ENCODE results near the gene ILDR2. TPM values are rescaled to one million over a fixed set of nuclear protein-coding genes. Genes with fewer than 3 reads are reported as not detected.

Gene ILDR2
- total RNA-seq, 1 donor from 2014 or later: 7.8 TPM

DNA sequence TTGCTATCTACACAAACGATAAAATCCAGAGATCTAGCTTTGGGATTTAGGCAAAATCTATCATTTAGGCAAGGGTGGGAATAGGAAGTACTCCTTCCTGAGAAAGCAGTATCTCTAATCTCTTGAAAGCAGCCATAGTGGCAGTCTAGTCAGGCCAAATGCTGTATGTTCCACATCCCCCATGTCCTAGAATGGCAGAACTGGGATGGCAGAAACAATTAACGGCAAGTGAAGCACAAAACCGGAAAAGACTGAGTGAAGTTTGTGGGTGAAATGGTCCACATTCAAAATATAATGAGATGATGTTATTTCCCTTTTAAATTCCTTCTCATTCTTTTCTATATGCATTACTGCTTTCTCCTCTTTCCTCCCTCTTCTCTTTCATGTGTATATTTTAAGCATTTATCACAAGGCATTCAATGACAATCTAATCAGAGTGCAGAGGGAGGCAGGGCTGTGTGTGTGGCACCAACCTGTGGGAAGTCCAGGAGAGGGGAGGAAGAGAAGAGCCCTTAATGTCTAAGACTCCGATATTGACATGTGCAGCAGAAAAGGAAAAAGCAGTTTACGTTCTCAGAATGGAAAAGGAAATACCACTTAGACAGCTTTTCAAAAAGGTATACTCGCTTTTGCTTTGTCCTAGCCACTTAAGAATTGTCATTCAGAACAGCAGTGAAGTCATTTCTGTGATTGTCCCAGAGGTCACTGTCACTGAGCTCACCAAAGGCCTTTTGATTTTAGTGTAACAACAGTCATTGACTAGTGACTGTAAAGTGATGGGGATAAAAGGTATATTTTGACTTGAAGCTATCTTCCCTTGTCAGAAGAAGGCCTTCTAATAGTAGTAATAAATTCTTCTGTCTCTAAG is 57.0 kb downstream of the ILDR2 start:
- Mint-ChIP-seq H3K27ac (ENCODE audit: unreplicated experiment) (no peak overlapping the region), H3K27me3 (ENCODE audit: low read depth, unreplicated experiment) (peaks cover 34% of the 10 kb centered on the region), H3K4me3 (ENCODE audit: unreplicated experiment) (no peak overlapping the region), H3K4me1 (ENCODE audit: low read depth, unreplicated experiment) (peaks cover 35% of the 10 kb centered on the region), H3K36me3 (ENCODE audit: low read depth, unreplicated experiment) (peaks cover 5% of the 10 kb centered on the region), H3K9me3 (ENCODE audit: unreplicated experiment) (peaks cover 2% of the 10 kb centered on the region)
- Histone ChIP-seq H3K27me3 (ENCODE audit: insufficient read depth, low read length) (peaks cover 31% of the 10 kb centered on the region), H3K36me3 (ENCODE audit: insufficient read depth, low read length) (no peaks in the 10 kb centered on the region), H3K9me3 (ENCODE audit: insufficient read depth, low read depth, low read length) (no peaks in the 10 kb centered on the region), H3K9ac (ENCODE audit: low read length) (no peak overlapping the region), H3K4me1 (ENCODE audit: insufficient read depth, low read length) (peaks cover 4% of the 10 kb centered on the region), H3K79me2 (ENCODE audit: insufficient read depth, low read length) (no peaks in the 10 kb centered on the region), H3K4me2 (ENCODE audit: low read length) (no peak overlapping the region), H3K4me3 (ENCODE audit: insufficient read depth, low read depth, low read length) (no peak overlapping the region), H4K20me1 (ENCODE audit: insufficient read depth, low read length) (no peaks in the 10 kb centered on the region), H3K27ac (ENCODE audit: low read depth, low read length) (no peak overlapping the region), H2AFZ (ENCODE audit: low read depth, low read length) (no peak overlapping the region)
- DNase-seq (ENCODE audit: low read depth) (no peak), FAIRE-seq (no peak)
- no peak for TF ChIP-seq EZH2 (IDR thresholded peaks at IDR 0.05; ENCODE audit: insufficient read depth, low read length)
- TF ChIP-seq, protein P1, sequence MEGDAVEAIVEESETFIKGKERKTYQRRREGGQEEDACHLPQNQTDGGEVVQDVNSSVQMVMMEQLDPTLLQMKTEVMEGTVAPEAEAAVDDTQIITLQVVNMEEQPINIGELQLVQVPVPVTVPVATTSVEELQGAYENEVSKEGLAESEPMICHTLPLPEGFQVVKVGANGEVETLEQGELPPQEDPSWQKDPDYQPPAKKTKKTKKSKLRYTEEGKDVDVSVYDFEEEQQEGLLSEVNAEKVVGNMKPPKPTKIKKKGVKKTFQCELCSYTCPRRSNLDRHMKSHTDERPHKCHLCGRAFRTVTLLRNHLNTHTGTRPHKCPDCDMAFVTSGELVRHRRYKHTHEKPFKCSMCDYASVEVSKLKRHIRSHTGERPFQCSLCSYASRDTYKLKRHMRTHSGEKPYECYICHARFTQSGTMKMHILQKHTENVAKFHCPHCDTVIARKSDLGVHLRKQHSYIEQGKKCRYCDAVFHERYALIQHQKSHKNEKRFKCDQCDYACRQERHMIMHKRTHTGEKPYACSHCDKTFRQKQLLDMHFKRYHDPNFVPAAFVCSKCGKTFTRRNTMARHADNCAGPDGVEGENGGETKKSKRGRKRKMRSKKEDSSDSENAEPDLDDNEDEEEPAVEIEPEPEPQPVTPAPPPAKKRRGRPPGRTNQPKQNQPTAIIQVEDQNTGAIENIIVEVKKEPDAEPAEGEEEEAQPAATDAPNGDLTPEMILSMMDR (IDR thresholded peaks at IDR 0.05; ENCODE audit: insufficient read depth, low read depth, low read length): no peak

DNA sequence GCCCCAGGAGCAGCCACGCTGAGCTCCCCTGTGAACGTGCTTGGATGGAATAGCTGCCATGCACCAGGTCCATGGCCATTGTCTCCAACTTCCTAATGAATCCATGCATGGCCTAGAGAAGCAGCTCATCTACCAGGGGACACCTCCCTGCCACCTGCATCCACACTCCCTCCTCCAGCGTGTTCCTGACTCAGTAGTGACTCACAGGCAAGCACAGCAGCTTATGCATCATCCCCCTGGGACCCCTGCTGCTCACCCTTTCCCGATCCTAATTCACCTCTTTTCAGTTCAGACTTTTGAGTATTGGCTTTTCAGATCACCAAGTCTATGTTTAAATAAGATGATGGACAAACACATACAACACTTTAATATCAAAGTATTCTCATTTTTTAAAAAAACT is 59.4 kb downstream of the ILDR2 start:
- H4K20me1 ChIP-seq (ENCODE audit: insufficient read depth, low read length): no peaks in the 10 kb centered on the region
- H3K4me2 ChIP-seq (ENCODE audit: low read length): peak overlapping the region; percentile 5
- no peaks in the 10 kb centered on the region for H3K79me2 ChIP-seq (ENCODE audit: insufficient read depth, low read length)
- TF ChIP-seq, protein P1 (IDR thresholded peaks at IDR 0.05; ENCODE audit: insufficient read depth, low read depth, low read length): no peak
- no peak for TF ChIP-seq EZH2 (IDR thresholded peaks at IDR 0.05; ENCODE audit: insufficient read depth, low read length)
- H3K27ac ChIP-seq (ENCODE audit: low read depth, low read length): no peak overlapping the region
- H2AFZ ChIP-seq (ENCODE audit: low read depth, low read length): no peak overlapping the region
- Mint-ChIP-seq H3K27me3 (ENCODE audit: low read depth, unreplicated experiment) (peaks cover 21% of the 10 kb centered on the region), H3K27ac (ENCODE audit: unreplicated experiment) (peak overlapping the region; percentile 13), H3K4me3 (ENCODE audit: unreplicated experiment) (no peak overlapping the region), H3K9me3 (ENCODE audit: unreplicated experiment) (no peaks in the 10 kb centered on the region), H3K4me1 (ENCODE audit: low read depth, unreplicated experiment) (peaks cover 42% of the 10 kb centered on the region), H3K36me3 (ENCODE audit: low read depth, unreplicated experiment) (peaks cover 6% of the 10 kb centered on the region)
- H3K27me3 ChIP-seq (ENCODE audit: insufficient read depth, low read length): peaks cover 21% of the 10 kb centered on the region
- no peak overlapping the region for H3K9ac ChIP-seq (ENCODE audit: low read length)
- DNase-seq (ENCODE audit: low read depth) (peak; percentile 26), FAIRE-seq (no peak)
- peaks cover 4% of the 10 kb centered on the region for H3K4me1 ChIP-seq (ENCODE audit: insufficient read depth, low read length)
- no peaks in the 10 kb centered on the region for H3K9me3 ChIP-seq (ENCODE audit: insufficient read depth, low read depth, low read length)
- H3K36me3 ChIP-seq (ENCODE audit: insufficient read depth, low read length): no peaks in the 10 kb centered on the region
- no peak overlapping the region for H3K4me3 ChIP-seq (ENCODE audit: insufficient read depth, low read depth, low read length)

DNA sequence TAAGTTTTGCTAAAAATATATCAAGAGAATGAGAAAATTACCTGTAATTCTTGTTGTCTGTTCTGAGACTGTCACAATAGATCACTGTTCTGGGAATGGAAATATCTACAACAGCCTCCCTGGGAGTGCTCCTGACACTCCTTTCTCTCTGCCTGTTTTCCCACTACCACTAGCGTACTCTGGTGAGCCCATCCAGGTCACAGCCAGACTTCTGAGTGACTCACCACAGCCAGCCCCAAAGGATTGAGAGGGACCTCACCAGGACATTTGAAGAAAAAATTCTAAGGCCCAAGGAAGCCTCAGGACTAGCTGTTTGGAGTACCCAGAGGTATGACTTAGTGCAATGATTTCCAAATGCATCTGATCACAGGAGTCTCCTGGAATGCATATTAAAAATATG is 60.3 kb downstream of the ILDR2 start:
- no peak for FAIRE-seq
- Mint-ChIP-seq H3K36me3 (ENCODE audit: low read depth, unreplicated experiment) (peaks cover 5% of the 10 kb centered on the region), H3K27me3 (ENCODE audit: low read depth, unreplicated experiment) (peaks cover 16% of the 10 kb centered on the region), H3K27ac (ENCODE audit: unreplicated experiment) (peak overlapping the region; percentile 20), H3K4me3 (ENCODE audit: unreplicated experiment) (peak overlapping the region; percentile 11), H3K4me1 (ENCODE audit: low read depth, unreplicated experiment) (peaks cover 45% of the 10 kb centered on the region), H3K9me3 (ENCODE audit: unreplicated experiment) (no peaks in the 10 kb centered on the region)
- DNase-seq (ENCODE audit: low read depth): no peak
- no peak overlapping the region for H3K4me3 ChIP-seq (ENCODE audit: insufficient read depth, low read depth, low read length)
- TF ChIP-seq, protein P1 (IDR thresholded peaks at IDR 0.05; ENCODE audit: insufficient read depth, low read depth, low read length): no peak
- TF ChIP-seq EZH2 (IDR thresholded peaks at IDR 0.05; ENCODE audit: insufficient read depth, low read length): no peak
- H3K27me3 ChIP-seq (ENCODE audit: insufficient read depth, low read length): peaks cover 21% of the 10 kb centered on the region
- H3K4me2 ChIP-seq (ENCODE audit: low read length): no peak overlapping the region
- no peaks in the 10 kb centered on the region for H3K9me3 ChIP-seq (ENCODE audit: insufficient read depth, low read depth, low read length)
- no peaks in the 10 kb centered on the region for H3K36me3 ChIP-seq (ENCODE audit: insufficient read depth, low read length)
- no peak overlapping the region for H2AFZ ChIP-seq (ENCODE audit: low read depth, low read length)
- no peaks in the 10 kb centered on the region for H4K20me1 ChIP-seq (ENCODE audit: insufficient read depth, low read length)
- H3K79me2 ChIP-seq (ENCODE audit: insufficient read depth, low read length): no peaks in the 10 kb centered on the region
- H3K27ac ChIP-seq (ENCODE audit: low read depth, low read length): no peak overlapping the region
- H3K9ac ChIP-seq (ENCODE audit: low read length): no peak overlapping the region
- H3K4me1 ChIP-seq (ENCODE audit: insufficient read depth, low read length): peaks cover 4% of the 10 kb centered on the region
